ENCODE data around the gene PAPLN.
"Not testable (repeated sequence)": the region's sequence is repeated elsewhere in the genome, so short reads cannot be mapped to it uniquely, and the experiment has no call there.

PAPLN gene

DNA sequence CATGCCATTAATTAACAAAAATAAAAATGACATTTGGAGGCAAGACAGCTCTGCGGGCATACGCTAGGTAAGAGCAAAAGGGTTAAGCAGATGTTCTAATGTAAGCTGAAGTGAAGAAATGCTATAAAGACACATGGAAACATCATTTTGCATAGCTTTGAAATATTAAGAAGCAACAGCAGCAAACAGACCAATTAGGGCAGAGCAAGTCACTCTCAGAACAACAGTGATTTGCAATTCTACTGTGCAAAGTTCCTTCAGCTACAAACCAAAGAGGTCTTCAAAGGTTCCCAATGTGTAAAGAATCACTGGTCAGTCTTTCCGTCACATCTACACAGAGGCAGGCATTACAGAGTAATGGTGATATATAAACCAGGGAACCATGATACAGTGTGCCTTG is 68.2 kb downstream of the PAPLN start:
- no peaks in the 10 kb centered on the region for H3K79me2 ChIP-seq (ENCODE audit: control insufficient read depth, insufficient read depth, low read length)
- no peak overlapping the region for H4K8ac ChIP-seq (ENCODE audit: low read depth, low read length)
- H2BK5ac ChIP-seq (ENCODE audit: low read length): no peak overlapping the region

DNA sequence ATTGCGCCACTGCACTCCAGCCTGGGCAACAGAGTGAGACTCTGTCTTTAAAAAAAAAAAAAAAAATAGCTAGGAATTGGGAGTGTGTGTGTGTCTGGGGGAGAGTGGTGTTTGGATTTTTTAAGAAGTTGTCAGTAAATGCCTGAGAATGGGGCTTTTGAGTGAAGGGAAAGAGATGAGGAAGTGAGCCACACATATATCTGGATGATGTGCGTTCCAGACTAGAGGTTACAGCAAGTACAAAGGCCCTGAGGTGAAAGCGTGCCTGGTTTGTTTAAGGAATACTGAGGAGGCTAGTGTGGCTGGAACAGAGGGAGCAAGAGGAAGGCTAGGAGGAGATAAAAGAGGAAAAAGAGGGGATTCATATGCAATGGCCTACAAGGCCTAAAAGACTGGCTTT is 70.0 kb downstream of the PAPLN start:
- WGBS (ENCODE audit: extremely low coverage, insufficient coverage, low lambda C conversion rate): no CpG with 5 or more reads among the region's 3 CpGs
- Histone ChIP-seq H4K5ac (ENCODE audit: low read length) (no peak overlapping the region), H2BK5ac (ENCODE audit: low read length) (no peak overlapping the region), H3K79me2 (ENCODE audit: control insufficient read depth, insufficient read depth, low read length) (no peaks in the 10 kb centered on the region), H2BK120ac (ENCODE audit: low read depth, low read length) (no peak overlapping the region), H3K9ac (ENCODE audit: low read length) (no peak overlapping the region), H3K23ac (ENCODE audit: low read length) (no peak overlapping the region), H3K4me1 (ENCODE audit: control insufficient read depth, low read depth, low read length) (no peaks in the 10 kb centered on the region), H2BK15ac (replicated peaks; ENCODE audit: low read depth) (no peak overlapping the region), H3K27me3 (ENCODE audit: insufficient read depth, low read length, poor library complexity) (no peaks in the 10 kb centered on the region), H3K79me1 (ENCODE audit: low read length) (no peaks in the 10 kb centered on the region), H3K4me2 (ENCODE audit: low read length) (no peak overlapping the region), H3K4ac (ENCODE audit: low read depth, low read length) (no peak overlapping the region), H4K8ac (ENCODE audit: low read depth, low read length) (no peak overlapping the region), H3K18ac (ENCODE audit: low read length) (no peak overlapping the region), H3K4me3 (ENCODE audit: low read length) (no peak overlapping the region), H3K36me3 (ENCODE audit: control insufficient read depth, insufficient read depth, low read length) (no peaks in the 10 kb centered on the region), H2AK5ac (ENCODE audit: low read length) (no peak overlapping the region), H3K27ac (ENCODE audit: low read depth, low read length) (no peak overlapping the region), H3K56ac (ENCODE audit: low read length) (no peak overlapping the region)
- DNase-seq: no peak

More for the DNA sequence above, 68.2 kb downstream of the PAPLN start:
- Histone ChIP-seq H3K4me2 (ENCODE audit: low read length) (no peak overlapping the region), H2BK15ac (replicated peaks; ENCODE audit: low read depth) (no peak overlapping the region), H3K4ac (ENCODE audit: low read depth, low read length) (no peak overlapping the region), H2AK5ac (ENCODE audit: low read length) (no peak overlapping the region), H3K79me1 (ENCODE audit: low read length) (no peaks in the 10 kb centered on the region), H3K36me3 (ENCODE audit: control insufficient read depth, insufficient read depth, low read length) (no peaks in the 10 kb centered on the region), H3K4me1 (ENCODE audit: control insufficient read depth, low read depth, low read length) (no peaks in the 10 kb centered on the region), H3K23ac (ENCODE audit: low read length) (no peak overlapping the region), H4K5ac (ENCODE audit: low read length) (no peak overlapping the region), H3K27me3 (ENCODE audit: insufficient read depth, low read length, poor library complexity) (no peaks in the 10 kb centered on the region), H3K9ac (ENCODE audit: low read length) (no peak overlapping the region), H3K4me3 (ENCODE audit: low read length) (no peak overlapping the region), H3K27ac (ENCODE audit: low read depth, low read length) (no peak overlapping the region), H2BK120ac (ENCODE audit: low read depth, low read length) (no peak overlapping the region), H3K18ac (ENCODE audit: low read length) (no peak overlapping the region), H3K56ac (ENCODE audit: low read length) (no peak overlapping the region)
- no CpG with 5 or more reads among the region's 3 CpGs for WGBS (ENCODE audit: extremely low coverage, insufficient coverage, low lambda C conversion rate)
- DNase-seq: no peak

DNA sequence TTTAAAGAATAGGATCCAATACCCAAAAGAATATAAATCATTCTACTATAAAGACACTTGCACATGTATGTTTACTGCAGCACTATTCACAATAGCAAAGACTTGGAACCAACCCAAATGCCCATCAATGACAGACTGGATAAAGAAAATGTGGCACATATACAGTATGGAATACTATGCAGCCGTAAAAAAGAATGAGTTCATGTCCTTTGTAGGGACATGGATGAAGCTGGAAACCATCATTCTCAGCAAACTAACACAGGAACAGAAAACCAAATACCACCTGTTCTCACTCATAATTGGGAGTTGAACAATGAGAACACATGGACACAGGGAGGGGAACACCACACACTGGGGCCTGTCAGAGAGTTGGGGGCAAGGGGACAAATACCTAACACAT is 71.9 kb downstream of the PAPLN start:
- not testable (repeated sequence) for H3K27me3 ChIP-seq (ENCODE audit: insufficient read depth, low read length, poor library complexity); H3K56ac ChIP-seq (ENCODE audit: low read length); H3K4ac ChIP-seq (ENCODE audit: low read depth, low read length); H2BK15ac ChIP-seq (replicated peaks; ENCODE audit: low read depth); H3K23ac ChIP-seq (ENCODE audit: low read length); H2BK5ac ChIP-seq (ENCODE audit: low read length); H2AK5ac ChIP-seq (ENCODE audit: low read length); H3K9ac ChIP-seq (ENCODE audit: low read length); H4K5ac ChIP-seq (ENCODE audit: low read length); H3K79me2 ChIP-seq (ENCODE audit: control insufficient read depth, insufficient read depth, low read length); DNase-seq; H3K79me1 ChIP-seq (ENCODE audit: low read length); H3K4me1 ChIP-seq (ENCODE audit: control insufficient read depth, low read depth, low read length); H3K4me2 ChIP-seq (ENCODE audit: low read length); H3K18ac ChIP-seq (ENCODE audit: low read length); H3K4me3 ChIP-seq (ENCODE audit: low read length); H4K8ac ChIP-seq (ENCODE audit: low read depth, low read length); H3K36me3 ChIP-seq (ENCODE audit: control insufficient read depth, insufficient read depth, low read length); H2BK120ac ChIP-seq (ENCODE audit: low read depth, low read length); H3K27ac ChIP-seq (ENCODE audit: low read depth, low read length)
- WGBS (ENCODE audit: extremely low coverage, insufficient coverage, low lambda C conversion rate): no CpG with 5 or more reads among the region's 1 CpG

DNA sequence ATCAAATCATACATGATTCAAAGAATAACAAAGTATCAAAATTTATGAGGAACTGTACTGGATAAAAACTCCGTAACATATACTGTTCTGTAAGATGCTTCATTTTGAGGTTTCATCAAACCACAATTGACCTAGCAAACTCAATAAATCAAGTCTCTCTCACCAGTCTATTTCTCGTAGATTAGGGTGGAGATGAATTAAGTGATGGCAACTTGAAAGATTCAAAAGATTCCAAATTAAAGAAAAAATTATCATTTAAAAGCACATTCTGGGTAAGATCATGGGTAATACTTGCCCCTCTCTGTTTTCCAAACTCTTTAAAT is 74.4 kb downstream of the PAPLN start:
- Histone ChIP-seq H2BK120ac (ENCODE audit: low read depth, low read length) (no peak overlapping the region), H3K9ac (ENCODE audit: low read length) (no peak overlapping the region), H3K27me3 (ENCODE audit: insufficient read depth, low read length, poor library complexity) (no peaks in the 10 kb centered on the region), H3K4me2 (ENCODE audit: low read length) (no peak overlapping the region), H3K4ac (ENCODE audit: low read depth, low read length) (no peak overlapping the region), H2BK15ac (replicated peaks; ENCODE audit: low read depth) (no peak overlapping the region), H2BK5ac (ENCODE audit: low read length) (no peak overlapping the region), H3K79me2 (ENCODE audit: control insufficient read depth, insufficient read depth, low read length) (no peaks in the 10 kb centered on the region), H3K18ac (ENCODE audit: low read length) (no peak overlapping the region), H3K4me1 (ENCODE audit: control insufficient read depth, low read depth, low read length) (no peaks in the 10 kb centered on the region), H2AK5ac (ENCODE audit: low read length) (no peak overlapping the region), H4K8ac (ENCODE audit: low read depth, low read length) (no peak overlapping the region), H3K36me3 (ENCODE audit: control insufficient read depth, insufficient read depth, low read length) (no peaks in the 10 kb centered on the region), H3K4me3 (ENCODE audit: low read length) (no peak overlapping the region), H3K23ac (ENCODE audit: low read length) (no peak overlapping the region), H3K27ac (ENCODE audit: low read depth, low read length) (no peak overlapping the region), H3K79me1 (ENCODE audit: low read length) (no peaks in the 10 kb centered on the region), H4K5ac (ENCODE audit: low read length) (no peak overlapping the region), H3K56ac (ENCODE audit: low read length) (no peak overlapping the region)
- no peak for DNase-seq
- WGBS (ENCODE audit: extremely low coverage, insufficient coverage, low lambda C conversion rate): no CpG with 5 or more reads among the region's 2 CpGs

DNA sequence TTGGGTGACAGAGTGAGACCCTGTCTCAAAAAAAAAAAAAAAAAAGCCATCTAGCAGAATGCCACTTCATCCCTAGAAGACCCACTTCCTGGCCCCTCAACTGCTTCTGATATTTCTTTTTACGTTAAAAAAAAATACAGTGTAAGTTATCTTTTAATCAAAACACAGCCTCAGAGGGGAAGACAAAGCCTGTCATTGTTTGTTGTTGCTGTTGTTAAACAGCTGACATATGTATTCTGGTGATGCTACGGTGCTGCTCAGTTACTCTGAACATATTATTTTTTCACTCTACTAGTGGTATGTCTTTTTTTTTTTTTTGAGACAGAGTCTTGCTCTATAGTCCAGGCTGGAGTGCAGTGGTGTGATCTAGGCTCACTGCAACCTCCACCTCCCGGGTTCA is 75.4 kb downstream of the PAPLN start:
- H3K79me2 ChIP-seq (ENCODE audit: control insufficient read depth, insufficient read depth, low read length): no peaks in the 10 kb centered on the region
- no peak overlapping the region for H3K27ac ChIP-seq (ENCODE audit: low read depth, low read length)
- no peaks in the 10 kb centered on the region for H3K79me1 ChIP-seq (ENCODE audit: low read length)
- H3K4me2 ChIP-seq (ENCODE audit: low read length): no peak overlapping the region
- no peak overlapping the region for H3K18ac ChIP-seq (ENCODE audit: low read length)
- no peak overlapping the region for H3K4ac ChIP-seq (ENCODE audit: low read depth, low read length)
- H2BK120ac ChIP-seq (ENCODE audit: low read depth, low read length): no peak overlapping the region
- no peak overlapping the region for H3K9ac ChIP-seq (ENCODE audit: low read length)
- no peak overlapping the region for H2BK5ac ChIP-seq (ENCODE audit: low read length)
- no peak overlapping the region for H3K56ac ChIP-seq (ENCODE audit: low read length)
- H3K4me1 ChIP-seq (ENCODE audit: control insufficient read depth, low read depth, low read length): no peaks in the 10 kb centered on the region
- no CpG with 5 or more reads among the region's 3 CpGs for WGBS (ENCODE audit: extremely low coverage, insufficient coverage, low lambda C conversion rate)
- no peak overlapping the region for H2AK5ac ChIP-seq (ENCODE audit: low read length)
- no peak overlapping the region for H2BK15ac ChIP-seq (replicated peaks; ENCODE audit: low read depth)
- H3K36me3 ChIP-seq (ENCODE audit: control insufficient read depth, insufficient read depth, low read length): no peaks in the 10 kb centered on the region
- no peak overlapping the region for H3K4me3 ChIP-seq (ENCODE audit: low read length)
- no peak overlapping the region for H4K8ac ChIP-seq (ENCODE audit: low read depth, low read length)
- no peaks in the 10 kb centered on the region for H3K27me3 ChIP-seq (ENCODE audit: insufficient read depth, low read length, poor library complexity)
- H3K23ac ChIP-seq (ENCODE audit: low read length): no peak overlapping the region
- no peak overlapping the region for H4K5ac ChIP-seq (ENCODE audit: low read length)
- DNase-seq: no peak

DNA sequence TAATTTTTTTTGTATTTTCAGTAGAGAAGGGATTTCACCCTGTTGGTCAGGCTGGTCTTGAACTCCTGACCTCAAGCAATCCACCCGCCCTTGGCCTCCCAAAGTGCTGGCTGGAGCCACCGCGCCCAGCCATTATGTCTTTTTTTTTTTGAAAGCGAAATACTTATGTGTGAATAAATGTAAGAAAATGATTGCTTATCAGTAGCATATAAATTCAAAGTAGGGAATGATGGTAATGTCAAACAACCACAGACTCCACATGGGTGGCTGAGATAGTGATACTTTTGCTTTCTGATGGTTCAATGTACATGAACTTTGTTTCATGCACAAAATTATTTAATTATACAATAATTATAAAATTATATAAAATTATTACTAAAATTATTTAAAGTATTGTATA is 75.8 kb downstream of the PAPLN start:
- H3K4ac ChIP-seq (ENCODE audit: low read depth, low read length): no peak overlapping the region
- H3K36me3 ChIP-seq (ENCODE audit: control insufficient read depth, insufficient read depth, low read length): no peaks in the 10 kb centered on the region
- H3K9ac ChIP-seq (ENCODE audit: low read length): no peak overlapping the region
- no peaks in the 10 kb centered on the region for H3K4me1 ChIP-seq (ENCODE audit: control insufficient read depth, low read depth, low read length)
- no peaks in the 10 kb centered on the region for H3K27me3 ChIP-seq (ENCODE audit: insufficient read depth, low read length, poor library complexity)
- H3K79me2 ChIP-seq (ENCODE audit: control insufficient read depth, insufficient read depth, low read length): no peaks in the 10 kb centered on the region
- no peak for DNase-seq
- no peak overlapping the region for H4K8ac ChIP-seq (ENCODE audit: low read depth, low read length)
- no peak overlapping the region for H2BK5ac ChIP-seq (ENCODE audit: low read length)
- no peak overlapping the region for H2BK15ac ChIP-seq (replicated peaks; ENCODE audit: low read depth)
- H3K79me1 ChIP-seq (ENCODE audit: low read length): no peaks in the 10 kb centered on the region
- H3K4me3 ChIP-seq (ENCODE audit: low read length): no peak overlapping the region
- no peak overlapping the region for H3K4me2 ChIP-seq (ENCODE audit: low read length)
- no peak overlapping the region for H2AK5ac ChIP-seq (ENCODE audit: low read length)
- no peak overlapping the region for H2BK120ac ChIP-seq (ENCODE audit: low read depth, low read length)
- H3K27ac ChIP-seq (ENCODE audit: low read depth, low read length): no peak overlapping the region
- WGBS (ENCODE audit: extremely low coverage, insufficient coverage, low lambda C conversion rate): no CpG with 5 or more reads among the region's 4 CpGs
- H3K18ac ChIP-seq (ENCODE audit: low read length): no peak overlapping the region
- no peak overlapping the region for H4K5ac ChIP-seq (ENCODE audit: low read length)
- no peak overlapping the region for H3K56ac ChIP-seq (ENCODE audit: low read length)
- no peak overlapping the region for H3K23ac ChIP-seq (ENCODE audit: low read length)

Data from mesendoderm (in vitro differentiated cells).